GM21529 (cell line): ENCODE measurements around the gene AGPS.
"Not testable (repeated sequence)": the region's sequence is repeated elsewhere in the genome, so short reads cannot be mapped to it uniquely, and the experiment has no call there.

Experiments used
- ATAC-seq: cut with Tn5 transposase; IDR thresholded peaks from one replicate; pipeline ENCODE4 v1.9.1; 2021; ENCODE audit not compliant: unreplicated experiment

Gene AGPS

GRCh38 chr2:177547772-177548171, 155.2 kb downstream of the AGPS start:
- no peak for ATAC-seq

GRCh38 chr2:177548636-177549035, 156.1 kb downstream of the AGPS start:
- no peak for ATAC-seq

GRCh38 chr2:177549171-177549570, 156.6 kb downstream of the AGPS start:
- ATAC-seq: no peak

- no peak for ATAC-seq
Observed at GRCh38 chr2:177550264-177551200, 158.0 kb downstream of the AGPS start.

GRCh38 chr2:177551360-177551759, 158.8 kb downstream of the AGPS start:
- ATAC-seq: not testable (repeated sequence)

GRCh38 chr2:177551989-177552421, 159.4 kb downstream of the AGPS start:
- ATAC-seq: no peak

- peak; percentile 94 for ATAC-seq
Observed at GRCh38 chr2:177552422-177553175, 160.0 kb downstream of the AGPS start.

GRCh38 chr2:177553176-177553884, 160.8 kb downstream of the AGPS start:
- ATAC-seq: no peak

- no peak for ATAC-seq
Observed at GRCh38 chr2:177554365-177554764, 161.8 kb downstream of the AGPS start.

- ATAC-seq: no peak
Observed at GRCh38 chr2:177556153-177556552, 163.6 kb downstream of the AGPS start.

GRCh38 chr2:177557794-177558193, 165.2 kb downstream of the AGPS start:
- no peak for ATAC-seq

GRCh38 chr2:177559638-177560037, 167.1 kb downstream of the AGPS start:
- no peak for ATAC-seq

GRCh38 chr2:177568390-177568789, 175.8 kb downstream of the AGPS start:
- peak; percentile 57 for ATAC-seq

GRCh38 chr2:177568893-177569292, 176.3 kb downstream of the AGPS start:
- no peak for ATAC-seq

- ATAC-seq: no peak
Observed at GRCh38 chr2:177572236-177572671, 179.7 kb downstream of the AGPS start.

GRCh38 chr2:177573120-177573519, 180.5 kb downstream of the AGPS start:
- no peak for ATAC-seq

- ATAC-seq: no peak
Observed at GRCh38 chr2:177574356-177574755, 181.8 kb downstream of the AGPS start.

GRCh38 chr2:177575358-177575757, 182.8 kb downstream of the AGPS start:
- no peak for ATAC-seq

- ATAC-seq: no peak
Observed at GRCh38 chr2:177577075-177577474, 184.5 kb downstream of the AGPS start.

GRCh38 chr2:177578454-177578853, 185.9 kb downstream of the AGPS start:
- ATAC-seq: no peak

GRCh38 chr2:177579486-177580036, 187.0 kb downstream of the AGPS start:
- no peak for ATAC-seq
